NCI-H2029 (cell line): ENCODE data around the gene WWC2.
A peak's percentile ranks its signal among the peaks of the same experiment; 100 is the strongest.

Source experiments
- DNase-seq: peaks from one replicate; lab custom pipeline; 2025; lab: John Stamatoyannopoulos, UW

The WWC2 gene

GRCh38 chr4:183256756-183257385, 157.8 kb downstream of the WWC2 start:
- no peak for DNase-seq

GRCh38 chr4:183257808-183258207, 158.8 kb downstream of the WWC2 start:
- no peak for DNase-seq

GRCh38 chr4:183260491-183261151, 161.6 kb downstream of the WWC2 start:
- DNase-seq = peak; percentile 19

- peak; percentile 67 for DNase-seq
Observed at GRCh38 chr4:183261953-183262775, 163.1 kb downstream of the WWC2 start.

GRCh38 chr4:183262776-183263100, 163.7 kb downstream of the WWC2 start:
- DNase-seq = no peak

- DNase-seq = no peak
Observed at GRCh38 chr4:183263787-183264386, 164.8 kb downstream of the WWC2 start.

GRCh38 chr4:183264614-183265013, 165.6 kb downstream of the WWC2 start:
- no peak for DNase-seq

- DNase-seq = no peak
Observed at GRCh38 chr4:183266371-183266770, 167.3 kb downstream of the WWC2 start.

- DNase-seq = no peak
Observed at GRCh38 chr4:183268556-183268955, 169.5 kb downstream of the WWC2 start.

GRCh38 chr4:183272384-183272783, 173.3 kb downstream of the WWC2 start:
- DNase-seq = no peak

GRCh38 chr4:183276106-183276505, 177.0 kb downstream of the WWC2 start:
- no peak for DNase-seq

- no peak for DNase-seq
Observed at GRCh38 chr4:183284258-183284785, 185.3 kb downstream of the WWC2 start.

GRCh38 chr4:183284965-183285364, 185.9 kb downstream of the WWC2 start:
- no peak for DNase-seq

GRCh38 chr4:183285886-183286285, 186.8 kb downstream of the WWC2 start:
- no peak for DNase-seq

- DNase-seq = no peak
Observed at GRCh38 chr4:183286590-183287308, 187.7 kb downstream of the WWC2 start.

- no peak for DNase-seq
Observed at GRCh38 chr4:183287309-183287659, 188.2 kb downstream of the WWC2 start.

GRCh38 chr4:183287677-183288076, 188.6 kb downstream of the WWC2 start:
- DNase-seq = no peak

- no peak for DNase-seq
Observed at GRCh38 chr4:183288955-183289354, 189.9 kb downstream of the WWC2 start.

- DNase-seq = no peak
Observed at GRCh38 chr4:183289688-183290087, 190.6 kb downstream of the WWC2 start.

GRCh38 chr4:183291070-183291469, 192.0 kb downstream of the WWC2 start:
- no peak for DNase-seq

- DNase-seq = no peak
Observed at GRCh38 chr4:183295711-183296110, 196.7 kb downstream of the WWC2 start.

- no peak for DNase-seq
Observed at GRCh38 chr4:183297675-183298074, 198.6 kb downstream of the WWC2 start.
